IPS-18c (cell line): ENCODE results near the gene BBX.

Experiments used
- H3K4me3 ChIP-seq: 2 replicates; pipeline ENCODE4 v1.7.0; 2013; ENCODE audit warnings: low read depth, mild to moderate bottlenecking, low read length, moderate library complexity; ENCODE audit not compliant: insufficient read depth
- H3K9me3 ChIP-seq: one replicate; pipeline ENCODE4 v1.6.1; 2013; ENCODE audit warnings: mild to moderate bottlenecking, low read length, moderate library complexity; ENCODE audit not compliant: control insufficient read depth, insufficient read depth

BBX gene

GRCh38 chr3:107627962-107628542 is 105.3 kb downstream of the BBX start:
- no peaks in the 10 kb centered on the region for H3K9me3 ChIP-seq
- H3K4me3 ChIP-seq, result no peak overlapping the region

GRCh38 chr3:107629566-107629965 is 106.8 kb downstream of the BBX start:
- H3K9me3 ChIP-seq, result no peaks in the 10 kb centered on the region
- H3K4me3 ChIP-seq, result no peak overlapping the region

- no peak overlapping the region for H3K4me3 ChIP-seq
- H3K9me3 ChIP-seq, result no peaks in the 10 kb centered on the region
Observed at GRCh38 chr3:107630779-107631178, 108.0 kb downstream of the BBX start.

GRCh38 chr3:107632576-107632975 is 109.8 kb downstream of the BBX start:
- Histone ChIP-seq H3K9me3 (no peaks in the 10 kb centered on the region), H3K4me3 (no peak overlapping the region)

DNA sequence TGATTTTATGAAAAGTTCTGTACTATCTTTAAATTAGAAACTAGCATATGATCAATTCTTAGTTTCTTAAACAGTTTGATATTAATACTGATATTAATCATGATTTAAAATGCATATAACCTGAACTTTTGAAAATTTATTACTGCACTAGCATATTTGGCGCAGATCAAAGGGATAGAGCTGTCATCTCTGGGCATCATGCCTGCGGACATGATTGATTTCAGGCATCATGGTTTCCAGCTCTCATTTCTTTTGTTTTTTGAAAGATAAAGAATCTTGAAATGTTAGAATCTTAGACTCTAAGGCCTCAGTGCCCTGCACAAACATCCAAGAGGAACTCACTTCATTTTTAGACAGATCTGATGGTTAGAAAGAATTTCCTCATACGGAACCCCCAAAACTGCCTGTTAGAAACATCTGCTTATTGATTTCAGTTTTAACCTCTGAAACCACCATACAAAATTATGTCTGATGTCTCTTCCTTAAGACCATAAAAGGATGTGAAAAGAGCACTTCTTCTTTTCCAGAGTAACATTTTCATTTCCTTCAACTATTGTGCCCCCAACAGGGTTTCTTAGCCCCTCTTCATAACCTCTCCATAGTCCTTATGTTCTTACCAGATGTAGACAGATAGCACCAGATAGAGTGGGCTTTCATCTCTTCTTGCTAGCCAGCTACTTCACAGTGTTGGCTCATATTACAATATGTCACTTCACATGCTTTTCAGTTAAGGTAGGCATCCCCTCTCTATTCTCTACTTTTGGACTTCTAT is 110.8 kb downstream of the BBX start:
- no peak overlapping the region for H3K4me3 ChIP-seq
- no peaks in the 10 kb centered on the region for H3K9me3 ChIP-seq

DNA sequence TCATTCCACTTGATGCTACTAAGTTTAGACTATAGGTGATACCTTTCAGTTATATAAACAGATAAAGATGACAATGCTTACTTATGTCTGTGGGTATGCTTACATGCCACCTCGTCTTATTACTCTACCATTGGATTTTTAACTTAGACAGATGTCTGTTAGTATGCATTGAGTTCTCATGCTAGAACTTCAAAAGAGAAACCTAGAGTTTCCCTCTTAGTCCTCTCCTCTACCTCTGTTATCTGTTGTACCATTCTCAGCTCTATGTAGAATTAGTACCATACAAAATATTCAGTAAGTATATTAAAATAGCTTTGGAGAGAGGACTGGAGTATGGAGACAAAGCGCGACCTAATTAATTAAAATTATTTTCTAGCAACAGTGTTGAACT is 111.3 kb downstream of the BBX start:
- no peaks in the 10 kb centered on the region for H3K9me3 ChIP-seq
- H3K4me3 ChIP-seq, result no peak overlapping the region

- Histone ChIP-seq H3K4me3 (no peak overlapping the region), H3K9me3 (no peaks in the 10 kb centered on the region)
Observed at GRCh38 chr3:107637416-107638183, 114.8 kb downstream of the BBX start.

DNA sequence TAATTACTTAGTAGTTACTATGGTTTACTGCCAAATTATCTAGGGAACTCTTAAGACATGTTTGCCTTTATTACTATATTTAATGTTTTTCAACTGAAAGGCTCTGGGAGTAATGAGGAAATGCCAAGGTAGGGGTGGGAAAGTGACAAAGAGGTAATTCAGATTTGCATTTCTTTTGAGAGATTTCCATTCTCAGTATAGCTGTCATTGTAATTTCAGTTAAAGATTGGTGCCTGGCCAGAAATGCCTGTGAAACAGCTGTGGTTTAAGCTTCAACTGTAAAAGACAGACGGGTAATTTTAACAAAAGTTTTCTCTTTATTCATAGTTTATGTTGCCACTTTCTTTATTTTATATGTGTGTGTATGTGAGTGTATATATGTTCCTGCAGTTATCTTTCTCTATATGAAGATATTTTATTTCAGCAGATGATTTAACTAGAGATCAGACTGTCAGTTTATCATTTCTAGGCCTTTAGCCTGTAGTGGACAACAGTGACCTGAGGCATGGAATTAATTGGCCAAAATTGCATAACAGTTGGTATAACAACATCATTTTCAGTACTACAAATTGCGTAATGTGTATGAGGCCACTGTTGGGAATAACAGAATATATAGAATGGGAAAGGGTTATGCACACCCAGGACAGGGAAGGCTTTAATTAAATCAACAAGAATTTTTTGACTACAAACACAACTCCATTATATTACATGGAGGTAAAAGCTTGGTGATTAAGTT is 119.0 kb downstream of the BBX start:
- H3K4me3 ChIP-seq, result no peak overlapping the region
- H3K9me3 ChIP-seq, result no peaks in the 10 kb centered on the region

GRCh38 chr3:107643038-107643883 is 120.5 kb downstream of the BBX start:
- Histone ChIP-seq H3K9me3 (no peaks in the 10 kb centered on the region), H3K4me3 (no peak overlapping the region)

DNA sequence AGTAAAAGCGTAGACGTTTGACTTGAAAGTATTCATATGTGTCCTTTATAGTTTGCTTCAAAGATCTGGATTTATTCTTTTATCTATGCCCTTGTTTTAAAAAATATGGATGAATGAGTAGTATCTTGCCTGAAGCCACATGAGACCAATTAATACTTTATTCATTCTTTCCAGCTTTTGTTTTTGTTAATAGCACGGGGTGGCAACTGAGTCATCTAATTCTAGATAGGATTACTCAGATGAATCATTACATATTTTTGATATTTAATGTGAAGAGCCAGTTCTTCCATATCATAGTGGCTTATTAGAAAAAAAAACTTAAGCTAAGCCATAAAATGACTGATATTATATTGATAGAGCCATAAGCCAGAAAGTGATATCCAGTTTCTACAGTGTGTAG is 121.9 kb downstream of the BBX start:
- Histone ChIP-seq H3K9me3 (no peaks in the 10 kb centered on the region), H3K4me3 (no peak overlapping the region)

GRCh38 chr3:107650788-107651187 is 128.0 kb downstream of the BBX start:
- Histone ChIP-seq H3K9me3 (no peaks in the 10 kb centered on the region), H3K4me3 (no peak overlapping the region)

DNA sequence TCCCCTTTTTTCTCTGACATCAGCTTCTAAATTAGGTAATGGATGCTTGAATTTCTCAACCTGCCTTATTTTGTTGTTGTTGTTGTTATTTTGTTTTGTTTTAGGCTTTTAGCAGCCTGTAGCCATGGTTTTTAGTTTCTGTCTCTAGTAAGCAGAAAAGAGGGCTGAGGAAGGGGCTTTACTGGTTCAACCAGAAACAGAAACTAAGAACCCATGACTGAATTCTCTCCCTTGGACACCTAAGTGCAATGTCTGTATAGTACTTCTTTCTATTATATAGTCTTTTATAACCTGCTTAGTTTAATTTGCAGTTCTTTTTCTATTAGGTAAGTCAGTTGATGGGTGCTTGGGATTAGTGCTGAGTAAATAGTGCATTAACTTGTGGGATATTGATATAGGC is 129.0 kb downstream of the BBX start:
- H3K9me3 ChIP-seq, result no peaks in the 10 kb centered on the region

GRCh38 chr3:107654218-107654617 is 131.5 kb downstream of the BBX start:
- Histone ChIP-seq H3K4me3 (no peak overlapping the region), H3K9me3 (no peaks in the 10 kb centered on the region)

More for the DNA sequence above, 129.0 kb downstream of the BBX start:
- no peak overlapping the region for H3K4me3 ChIP-seq

- Histone ChIP-seq H3K4me3 (no peak overlapping the region), H3K9me3 (no peaks in the 10 kb centered on the region)
Observed at GRCh38 chr3:107657971-107658370, 135.2 kb downstream of the BBX start.

GRCh38 chr3:107660306-107660976 is 137.7 kb downstream of the BBX start:
- Histone ChIP-seq H3K9me3 (no peaks in the 10 kb centered on the region), H3K4me3 (no peak overlapping the region)

DNA sequence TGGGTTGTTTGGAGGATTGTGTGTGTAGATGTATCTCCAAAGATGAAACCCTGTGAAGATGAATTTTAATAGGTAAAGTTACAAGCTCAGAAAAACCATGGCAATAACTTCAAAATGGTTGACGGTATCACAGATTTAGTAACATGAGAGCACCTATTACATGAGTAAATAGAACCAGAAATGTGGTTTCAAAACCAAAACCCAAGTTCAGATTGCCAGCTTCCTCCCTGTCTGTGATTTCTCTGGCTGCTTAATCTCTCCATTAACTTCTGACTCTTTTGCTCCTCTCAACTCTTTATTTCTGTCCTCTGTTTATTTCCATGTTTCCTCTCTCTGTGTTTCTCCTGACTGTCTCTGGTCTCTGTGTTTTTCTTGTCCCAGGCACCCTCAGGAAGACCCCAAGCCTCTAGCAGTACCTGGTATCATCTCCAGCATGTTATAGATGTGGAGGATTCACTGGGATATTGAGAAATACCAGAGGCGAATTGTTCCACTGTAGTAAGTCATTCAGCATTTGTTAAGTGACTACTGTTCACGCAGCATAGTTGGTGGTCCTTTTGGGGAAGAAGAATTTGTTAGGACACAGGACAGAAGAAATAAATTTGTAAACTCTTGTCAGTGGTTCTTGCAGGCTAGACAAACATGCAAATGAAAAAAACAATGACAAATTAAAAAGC is 138.8 kb downstream of the BBX start:
- Histone ChIP-seq H3K4me3 (no peak overlapping the region), H3K9me3 (no peaks in the 10 kb centered on the region)
